Left ventricle myocardium superior (tissue), 1 donor: Measurements from ENCODE around the gene DPP6. TPM values are rescaled to one million over a fixed set of nuclear protein-coding genes. Genes with fewer than 3 reads are reported as not detected.

Experiments
- ATAC-seq: fragments of 200-7000 bp; cut with Tn5 transposase; one replicate; pipeline ENCODE4 v1.9.1; 2020; ENCODE audit warnings: mild to moderate bottlenecking, moderate library complexity
- DNase-seq: peaks from one replicate; pipeline ENCODE4 v3.0.0-alpha.2; 2020
- intact Hi-C: fragments of 100-400 bp; cut with micrococcal nuclease; formaldehyde crosslinking; loops from one replicate; pipeline ENCODE4 v1.11.0; 2022
- total RNA-seq: library from RNA; stranded (reverse); fragmentation: NEBNext Ultra II Directional; extraction: Animal tissue kit (Norgen Biotek cat#: 25700); gene quantifications from one replicate; pipeline ENCODE4 v1.2.1, GENCODE V29; 2021
- donor health status: DM: no; HTN: yes; CAD: no; lungs with severe emphysema.

Gene DPP6
- total RNA-seq, 1 donor from 2014 or later = not detected

GRCh38 chr7:154195266-154195665 lies 143.1 kb downstream of the DPP6 start:
- DNase-seq (no peak), ATAC-seq (no peak)
- intact Hi-C loops = no loop called here

GRCh38 chr7:154198481-154198880 lies 146.3 kb downstream of the DPP6 start:
- ATAC-seq = no peak
- intact Hi-C loops = no loop called here
- DNase-seq = no peak

- intact Hi-C loops = no loop called here
- no peak for ATAC-seq
- DNase-seq = no peak
Measured at GRCh38 chr7:154200241-154200640, 148.0 kb downstream of the DPP6 start.

- intact Hi-C loops = no loop called here
- no peak for ATAC-seq
- DNase-seq = no peak
Measured at GRCh38 chr7:154202002-154202401, 149.8 kb downstream of the DPP6 start.

- DNase-seq (no peak), ATAC-seq (no peak)
- intact Hi-C loops = no loop called here
Measured at GRCh38 chr7:154204046-154204445, 151.8 kb downstream of the DPP6 start.

- no peak for DNase-seq
- ATAC-seq = no peak
- intact Hi-C loops = no loop called here
Measured at GRCh38 chr7:154212861-154213260, 160.7 kb downstream of the DPP6 start.

GRCh38 chr7:154217688-154218340 lies 165.6 kb downstream of the DPP6 start:
- ATAC-seq = no peak
- intact Hi-C loops = no loop called here
- DNase-seq = no peak

- intact Hi-C loops = no loop called here
- DNase-seq (no peak), ATAC-seq (no peak)
Measured at GRCh38 chr7:154231732-154232131, 179.5 kb downstream of the DPP6 start.

- DNase-seq (no peak), ATAC-seq (no peak)
- intact Hi-C loops = no loop called here
Measured at GRCh38 chr7:154232700-154233099, 180.5 kb downstream of the DPP6 start.

- ATAC-seq = no peak
Measured at GRCh38 chr7:154241988-154242387, 189.8 kb downstream of the DPP6 start.

GRCh38 chr7:154242709-154243108 lies 190.5 kb downstream of the DPP6 start:
- ATAC-seq (no peak), DNase-seq (no peak)
- intact Hi-C loops = no loop called here

More at GRCh38 chr7:154241988-154242387, 189.8 kb downstream of the DPP6 start:
- no peak for DNase-seq
- intact Hi-C loops = no loop called here

- DNase-seq = no peak
- intact Hi-C loops = no loop called here
- ATAC-seq = no peak
Measured at GRCh38 chr7:154252046-154252445, 199.8 kb downstream of the DPP6 start.

- DNase-seq (no peak), ATAC-seq (no peak)
- intact Hi-C loops = no loop called here
Measured at GRCh38 chr7:154253810-154254209, 201.6 kb downstream of the DPP6 start.

- DNase-seq (no peak), ATAC-seq (no peak)
- intact Hi-C loops = no loop called here
Measured at GRCh38 chr7:154255324-154255723, 203.1 kb downstream of the DPP6 start.

- no peak for ATAC-seq
- intact Hi-C loops = no loop called here
- no peak for DNase-seq
Measured at GRCh38 chr7:154256150-154256549, 204.0 kb downstream of the DPP6 start.

- DNase-seq (no peak), ATAC-seq (no peak)
- intact Hi-C loops = no loop called here
Measured at GRCh38 chr7:154259396-154259795, 207.2 kb downstream of the DPP6 start.

GRCh38 chr7:154287356-154287755 lies 235.2 kb downstream of the DPP6 start:
- no peak for DNase-seq
- ATAC-seq = no peak
- intact Hi-C loops = no loop called here

- no peak for DNase-seq
- intact Hi-C loops = no loop called here
- no peak for ATAC-seq
Measured at GRCh38 chr7:154289119-154289518, 236.9 kb downstream of the DPP6 start.

- ATAC-seq = no peak
- intact Hi-C loops = no loop called here
- DNase-seq = no peak
Measured at GRCh38 chr7:154296443-154296842, 244.2 kb downstream of the DPP6 start.

GRCh38 chr7:154299736-154300135 lies 247.5 kb downstream of the DPP6 start:
- intact Hi-C loops = no loop called here
- ATAC-seq = no peak
- DNase-seq = no peak

- intact Hi-C loops = no loop called here
- ATAC-seq = no peak
- DNase-seq = no peak
Measured at GRCh38 chr7:154302380-154302779, 250.2 kb downstream of the DPP6 start.

- no peak for ATAC-seq
- no peak for DNase-seq
- intact Hi-C loops = no loop called here
Measured at GRCh38 chr7:154304231-154304630, 252.0 kb downstream of the DPP6 start.
